Measurements from ENCODE around the gene CORO7.

DNA sequence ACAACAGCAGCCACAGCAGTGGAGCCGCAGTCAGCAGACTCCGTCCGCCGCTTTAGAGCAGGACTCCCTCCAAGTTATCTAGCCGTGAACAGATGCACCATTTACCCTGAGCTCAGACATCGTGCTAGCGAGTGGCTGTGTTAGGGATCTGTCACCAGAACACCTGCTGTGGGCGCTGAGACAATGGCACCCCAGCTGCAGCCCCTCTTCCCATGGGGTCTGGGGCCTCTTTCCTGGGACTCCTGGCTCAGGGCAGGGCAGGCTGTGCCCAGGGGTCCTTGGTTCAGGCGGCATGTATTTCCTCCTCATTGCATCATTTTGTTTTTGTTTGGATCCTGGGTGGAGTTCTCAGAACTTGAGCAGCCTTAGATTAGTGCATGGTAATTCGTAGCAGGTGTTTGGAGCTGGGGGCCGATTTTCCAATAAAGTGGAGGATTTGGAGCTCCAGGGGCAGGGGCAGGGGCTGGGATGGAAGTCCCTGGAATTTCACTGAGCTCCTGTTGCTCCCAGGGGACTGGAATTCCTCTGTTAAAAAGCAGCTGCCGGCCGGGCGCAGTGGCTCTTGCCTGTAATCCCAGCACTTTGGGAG lies 34.6 kb upstream of the CORO7 start:
- TF ChIP-seq, protein P1, sequence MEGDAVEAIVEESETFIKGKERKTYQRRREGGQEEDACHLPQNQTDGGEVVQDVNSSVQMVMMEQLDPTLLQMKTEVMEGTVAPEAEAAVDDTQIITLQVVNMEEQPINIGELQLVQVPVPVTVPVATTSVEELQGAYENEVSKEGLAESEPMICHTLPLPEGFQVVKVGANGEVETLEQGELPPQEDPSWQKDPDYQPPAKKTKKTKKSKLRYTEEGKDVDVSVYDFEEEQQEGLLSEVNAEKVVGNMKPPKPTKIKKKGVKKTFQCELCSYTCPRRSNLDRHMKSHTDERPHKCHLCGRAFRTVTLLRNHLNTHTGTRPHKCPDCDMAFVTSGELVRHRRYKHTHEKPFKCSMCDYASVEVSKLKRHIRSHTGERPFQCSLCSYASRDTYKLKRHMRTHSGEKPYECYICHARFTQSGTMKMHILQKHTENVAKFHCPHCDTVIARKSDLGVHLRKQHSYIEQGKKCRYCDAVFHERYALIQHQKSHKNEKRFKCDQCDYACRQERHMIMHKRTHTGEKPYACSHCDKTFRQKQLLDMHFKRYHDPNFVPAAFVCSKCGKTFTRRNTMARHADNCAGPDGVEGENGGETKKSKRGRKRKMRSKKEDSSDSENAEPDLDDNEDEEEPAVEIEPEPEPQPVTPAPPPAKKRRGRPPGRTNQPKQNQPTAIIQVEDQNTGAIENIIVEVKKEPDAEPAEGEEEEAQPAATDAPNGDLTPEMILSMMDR (conservative IDR thresholded peaks at IDR 0.05): no peak
- no peak for TF ChIP-seq EZH2 (IDR thresholded peaks at IDR 0.05; ENCODE audit: low read depth)

All from PC-9 (cell line).